SK-N-SH (cell line): ENCODE measurements around the gene ARID5A. TPM values are rescaled to one million over a fixed set of nuclear protein-coding genes. Genes with fewer than 3 reads are reported as not detected.

Source experiments
- CTCF ChIA-PET: fragments of 300-600, 350-600 bp; formaldehyde crosslinking; extraction: SDS; loops from one replicate; lab custom pipeline; 2021; lab: Yijun Ruan, JAX
- POLR2A ChIA-PET: fragments of 350-600 bp; sonication (Branson Sonifier 250); formaldehyde crosslinking; extraction: SDS; loops from one replicate; lab custom pipeline; 2020; ENCODE audit warnings: antibody characterized with exemption, inconsistent platforms; lab: Yijun Ruan, JAX
- DNase-seq: peaks from one replicate; pipeline ENCODE4 v3.0.0; 2012
- H2AFZ ChIP-seq: fragments of 200-600 bp; sonication (generic); 2 replicates; pipeline ENCODE4 v1.8.1; 2016; ENCODE audit warnings: antibody characterized with exemption, mild to moderate bottlenecking, low read depth
- H3F3A ChIP-seq: fragments of 200-600 bp; sonication (generic); replicated peaks from 2 replicates; pipeline ENCODE3; 2016; ENCODE audit warnings: antibody characterized with exemption, mild to moderate bottlenecking; ENCODE audit not compliant: insufficient read depth
- H3K27ac ChIP-seq, 2 experiments: fragments of 200-500 bp in 1 of 2; fragments of 200-600 bp in 1 of 2; sonication (Bioruptor generic) in 1 of 2; sonication (generic), shearing (Covaris generic) in 1 of 2; 2 replicates each; pipeline versions ENCODE4 v1.5.1 to v1.6.1; 2014 to 2016; ENCODE audit warnings: low read depth in 2 of 2, inconsistent platforms in 1 of 2, low read length in 1 of 2, mild to moderate bottlenecking in 1 of 2, mixed read lengths in 1 of 2
- H3K27me3 ChIP-seq: fragments of 200-600 bp; sonication (generic), shearing (Covaris generic); 2 replicates; pipeline ENCODE4 v1.6.1; 2016; ENCODE audit warnings: mixed run types; ENCODE audit not compliant: insufficient read depth
- H3K36me3 ChIP-seq, 2 experiments: fragments of 200-500 bp in 1 of 2; fragments of 200-600 bp in 1 of 2; sonication (Bioruptor generic) in 1 of 2; sonication (generic) in 1 of 2; replicated peaks in 1 of 2; 2 replicates each; pipeline versions ENCODE3 to v1.5.1; 2014 to 2016; ENCODE audit warnings: low read length in 1 of 2, mild to moderate bottlenecking in 1 of 2; ENCODE audit not compliant: insufficient read depth in 2 of 2, control insufficient read depth in 1 of 2
- H3K4me1 ChIP-seq, 2 experiments: fragments of 200-500 bp in 1 of 2; fragments of 200-600 bp in 1 of 2; sonication (Bioruptor generic) in 1 of 2; sonication (generic), shearing (Covaris generic) in 1 of 2; 2 replicates each; pipeline versions ENCODE4 v1.5.1 to v1.6.1; 2014 to 2016; ENCODE audit warnings: low read depth in 1 of 2, low read length in 1 of 2, mixed run types in 1 of 2; ENCODE audit not compliant: insufficient read depth in 2 of 2, control insufficient read depth in 1 of 2
- H3K4me2 ChIP-seq: fragments of 200-600 bp; sonication (generic), shearing (Covaris generic); 2 replicates; pipeline ENCODE4 v1.6.1; 2017; ENCODE audit warnings: mixed run types
- H3K4me3 ChIP-seq, 2 experiments: fragments of 200-500 bp in 1 of 2; fragments of 200-600 bp in 1 of 2; sonication (Bioruptor generic) in 1 of 2; sonication (generic), shearing (Covaris generic) in 1 of 2; 2 replicates each; pipeline versions ENCODE4 v1.5.1 to v1.8.1; 2014 to 2016; ENCODE audit warnings: low read depth in 2 of 2, inconsistent platforms in 1 of 2, low read length in 1 of 2, mild to moderate bottlenecking in 1 of 2, mixed read lengths in 1 of 2, moderate library complexity in 1 of 2
- H3K79me2 ChIP-seq: fragments of 200-600 bp; sonication (generic); 2 replicates; pipeline ENCODE4 v1.8.1; 2017; ENCODE audit warnings: mild to moderate bottlenecking; ENCODE audit not compliant: insufficient read depth
- H3K9ac ChIP-seq: fragments of 200-600 bp; sonication (generic); 2 replicates; pipeline ENCODE4 v1.6.1; 2017; ENCODE audit warnings: mixed run types
- H3K9me2 ChIP-seq: fragments of 200-600 bp; sonication (generic); 2 replicates; pipeline ENCODE4 v1.6.1; 2017; ENCODE audit warnings: mixed run types
- H3K9me3 ChIP-seq: fragments of 200-600 bp; sonication (generic); 2 replicates; pipeline ENCODE4 v1.6.1; 2017; ENCODE audit warnings: mixed run types, mild to moderate bottlenecking, moderate library complexity
- H4K20me1 ChIP-seq: fragments of 200-600 bp; sonication (generic); 2 replicates; pipeline ENCODE4 v1.6.1; 2017; ENCODE audit warnings: mild to moderate bottlenecking, mixed run types; ENCODE audit not compliant: insufficient read depth
- CTCF ChIP-seq: fragments of 200-600 bp; sonication (generic); IDR thresholded peaks from 2 replicates; pipeline ENCODE4 v1.6.1; 2017; ENCODE audit warnings: antibody characterized with exemption, mild to moderate bottlenecking, moderate library complexity
- EP300 ChIP-seq, 2 experiments: IDR thresholded peaks; 2 replicates each; pipeline versions ENCODE4 v1.4.0 to v1.6.1; 2012; ENCODE audit warnings: borderline replicate concordance in 1 of 2, low read depth in 1 of 2, low read length in 1 of 2
- FOSL2 ChIP-seq: IDR thresholded peaks from 2 replicates; pipeline ENCODE4 v1.4.0; 2012; ENCODE audit warnings: low read depth, mild to moderate bottlenecking, moderate library complexity, borderline replicate concordance
- FOXJ3 ChIP-seq: sonication (generic); formaldehyde crosslinking; IDR thresholded peaks from 2 replicates; pipeline ENCODE4 v1.5.1; 2020; ENCODE audit warnings: mild to moderate bottlenecking, missing genetic modification reagents
- GABPA ChIP-seq: IDR thresholded peaks from 2 replicates; pipeline ENCODE4 v1.4.0; 2012; ENCODE audit warnings: low read depth, mild to moderate bottlenecking
- JUND ChIP-seq: IDR thresholded peaks from 2 replicates; pipeline ENCODE4 v1.4.0; 2012
- MAX ChIP-seq: IDR thresholded peaks from 2 replicates; pipeline ENCODE4 v1.4.0; 2012; ENCODE audit warnings: low read depth
- MEF2A ChIP-seq: IDR thresholded peaks from 2 replicates; pipeline ENCODE4 v1.4.0; 2012; ENCODE audit warnings: low read depth, borderline replicate concordance
- NRF1 ChIP-seq: IDR thresholded peaks from 2 replicates; pipeline ENCODE4 v1.6.1; 2012; ENCODE audit warnings: low read depth, mild to moderate bottlenecking, low read length
- RCOR1 ChIP-seq: fragments of 150-350 bp; IDR thresholded peaks from 2 replicates; pipeline ENCODE4 v1.6.1; 2017; ENCODE audit warnings: antibody characterized with exemption, low read length
- REST ChIP-seq: IDR thresholded peaks from 2 replicates; pipeline ENCODE4 v1.6.1; 2012; ENCODE audit warnings: mild to moderate bottlenecking, low read depth, low read length, moderate library complexity
- TAF1 ChIP-seq: IDR thresholded peaks from 2 replicates; pipeline ENCODE4 v1.6.1; 2012; ENCODE audit warnings: low read depth, mild to moderate bottlenecking, low read length, moderate library complexity, borderline replicate concordance
- TEAD4 ChIP-seq: IDR thresholded peaks from 2 replicates; pipeline ENCODE4 v1.4.0; 2012; ENCODE audit warnings: mild to moderate bottlenecking, borderline replicate concordance; ENCODE audit not compliant: insufficient read depth
- YY1 ChIP-seq: IDR thresholded peaks from 2 replicates; pipeline ENCODE4 v1.4.0; 2012; ENCODE audit warnings: low read depth, mild to moderate bottlenecking
- WGBS: methylation state at CpG from one replicate; pipeline ENCODE4 v1.1.6; 2017; ENCODE audit warnings: low lambda C conversion rate; 5-methylcytosine and 5-hydroxymethylcytosine counted together
- polyA plus RNA-seq, 3 experiments: library from polyadenylated mRNA; depleted of rRNA; stranded (reverse); fragments of >200 nt; gene quantifications; 2 replicates each; pipeline ENCODE4 v1.2.3, GENCODE V29; 2012
- TF ChIP-seq, protein P1 (sequence below): IDR thresholded peaks from 2 replicates; pipeline ENCODE4 v1.4.0; 2012; ENCODE audit warnings: low read depth, borderline replicate concordance
- TF ChIP-seq, protein P2 (sequence below): IDR thresholded peaks from 2 replicates; pipeline ENCODE4 v1.4.0; 2012; ENCODE audit warnings: low read depth, borderline replicate concordance

ARID5A gene
- polyA plus RNA-seq, 1 of the 3 experiments (the other 2 are of a cell fraction) = 3.3 TPM

- WGBS = 66% methylated on average over 4 of the region's 4 CpGs
- ChIA-PET POLR2A (no interaction called here), CTCF (interaction anchor here (1.5 to 7.4 kb wide), 3 partner anchors 11 to 113 kb away, joined by 3 to 59 read pairs (median 6); no protein-coding TSS in a partner anchor)
- Histone ChIP-seq H3K36me3 (no peaks in the 10 kb centered on the region), H3K9ac (no peak overlapping the region), H3K79me2 (no peaks in the 10 kb centered on the region), H2AFZ (no peak overlapping the region), H3K27ac (no peak overlapping the region), H3K9me2 (no peaks in the 10 kb centered on the region), H3K4me2 (no peak overlapping the region), H3K4me1 (peaks cover 0 to 5% of the 10 kb centered on the region in 2 experiments; a peak in 1 of 4 replicates), H3K4me3 (no peak overlapping the region), H3K9me3 (peaks cover 9% of the 10 kb centered on the region), H3F3A (no peaks in the 10 kb centered on the region), H3K27me3 (no peaks in the 10 kb centered on the region), H4K20me1 (no peaks in the 10 kb centered on the region)
- TF ChIP-seq YY1 (no peak), FOXJ3 (CRISPR knock-in tag) (no peak), MEF2A (no peak), CTCF (no peak), EP300 (IDR thresholded peaks at IDR 0.05; ENCODE audit: borderline replicate concordance in 1 of 2, low read depth in 1 of 2, low read length in 1 of 2) (no peak), FOSL2 (no peak), REST (no peak), NRF1 (no peak), TAF1 (no peak), MAX (no peak), TEAD4 (no peak), GABPA (no peak), JUND (no peak), RCOR1 (no peak)
- TF ChIP-seq, protein P1, sequence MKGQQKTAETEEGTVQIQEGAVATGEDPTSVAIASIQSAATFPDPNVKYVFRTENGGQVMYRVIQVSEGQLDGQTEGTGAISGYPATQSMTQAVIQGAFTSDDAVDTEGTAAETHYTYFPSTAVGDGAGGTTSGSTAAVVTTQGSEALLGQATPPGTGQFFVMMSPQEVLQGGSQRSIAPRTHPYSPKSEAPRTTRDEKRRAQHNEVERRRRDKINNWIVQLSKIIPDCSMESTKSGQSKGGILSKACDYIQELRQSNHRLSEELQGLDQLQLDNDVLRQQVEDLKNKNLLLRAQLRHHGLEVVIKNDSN = no peak
- TF ChIP-seq, protein P2, sequence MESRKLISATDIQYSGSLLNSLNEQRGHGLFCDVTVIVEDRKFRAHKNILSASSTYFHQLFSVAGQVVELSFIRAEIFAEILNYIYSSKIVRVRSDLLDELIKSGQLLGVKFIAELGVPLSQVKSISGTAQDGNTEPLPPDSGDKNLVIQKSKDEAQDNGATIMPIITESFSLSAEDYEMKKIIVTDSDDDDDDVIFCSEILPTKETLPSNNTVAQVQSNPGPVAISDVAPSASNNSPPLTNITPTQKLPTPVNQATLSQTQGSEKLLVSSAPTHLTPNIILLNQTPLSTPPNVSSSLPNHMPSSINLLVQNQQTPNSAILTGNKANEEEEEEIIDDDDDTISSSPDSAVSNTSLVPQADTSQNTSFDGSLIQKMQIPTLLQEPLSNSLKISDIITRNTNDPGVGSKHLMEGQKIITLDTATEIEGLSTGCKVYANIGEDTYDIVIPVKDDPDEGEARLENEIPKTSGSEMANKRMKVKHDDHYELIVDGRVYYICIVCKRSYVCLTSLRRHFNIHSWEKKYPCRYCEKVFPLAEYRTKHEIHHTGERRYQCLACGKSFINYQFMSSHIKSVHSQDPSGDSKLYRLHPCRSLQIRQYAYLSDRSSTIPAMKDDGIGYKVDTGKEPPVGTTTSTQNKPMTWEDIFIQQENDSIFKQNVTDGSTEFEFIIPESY = no peak
- no peak for DNase-seq
Measured at GRCh38 chr2:96520231-96520630, 16.3 kb upstream of the ARID5A start.
